NCI-H1092 treated with DMSO at 0.1 percent for 48 hours (cell line): ENCODE measurements around the gene SLC25A26.

Source experiments
- DNase-seq: peaks from one replicate; lab custom pipeline; 2025; lab: John Stamatoyannopoulos, UW

Gene SLC25A26

DNA sequence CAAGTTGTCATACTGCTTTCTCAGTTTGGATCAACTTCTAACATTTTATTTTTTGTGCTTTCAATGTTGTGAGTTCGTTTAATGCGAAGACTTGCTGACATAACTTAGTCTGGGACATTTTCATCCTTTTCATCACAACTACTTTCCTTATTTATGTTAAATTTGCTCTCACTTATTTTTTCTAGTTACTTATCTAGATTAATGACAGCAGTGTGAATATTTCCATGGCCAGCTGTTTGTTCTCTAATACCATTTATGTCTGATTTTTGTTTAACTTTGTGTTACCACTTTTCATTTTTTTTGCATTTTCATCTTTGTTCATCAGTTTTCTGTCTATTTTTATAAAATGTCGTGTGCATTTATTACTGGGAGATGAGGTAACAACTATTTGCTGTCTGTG lies 6.2 kb downstream of the SLC25A26 start:
- no peak for DNase-seq

DNA sequence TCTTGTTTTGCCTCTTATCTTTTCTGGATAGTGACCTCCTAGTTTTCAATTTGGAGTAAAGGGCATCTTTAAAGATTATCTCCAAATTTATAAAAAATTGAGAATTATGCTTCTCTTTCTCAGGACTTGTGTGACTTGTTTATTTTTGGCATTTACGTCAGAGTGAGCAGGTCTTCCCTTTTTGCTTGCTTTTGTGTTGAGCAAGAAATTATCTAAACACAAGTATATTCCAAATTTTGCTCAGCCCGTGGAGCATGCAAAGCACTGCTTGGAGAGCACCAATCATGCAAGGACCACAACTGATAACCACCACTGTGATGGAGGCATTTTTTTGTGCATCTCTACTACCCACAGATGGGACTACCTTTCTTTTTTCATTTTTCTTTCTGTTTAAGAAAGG lies 7.1 kb downstream of the SLC25A26 start:
- no peak for DNase-seq

DNA sequence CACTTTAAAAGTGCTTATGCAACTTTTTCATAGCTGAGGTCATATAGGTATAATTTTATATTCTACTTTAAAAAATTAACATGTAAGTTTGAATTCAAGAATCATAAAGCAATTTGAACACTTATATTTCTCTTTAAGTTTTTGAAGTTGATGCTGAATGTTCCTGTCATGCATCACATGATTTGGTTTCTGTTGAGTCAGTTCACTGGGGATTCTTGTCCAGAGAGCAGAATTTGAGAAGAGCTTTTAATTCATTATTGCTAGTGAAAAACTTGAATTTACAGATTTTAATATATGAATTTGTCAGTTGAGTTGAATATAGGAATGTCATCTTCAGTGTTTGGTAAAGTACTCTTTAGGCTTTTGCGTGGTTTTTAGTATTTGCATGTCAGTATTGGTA lies 7.9 kb downstream of the SLC25A26 start:
- no peak for DNase-seq

DNA sequence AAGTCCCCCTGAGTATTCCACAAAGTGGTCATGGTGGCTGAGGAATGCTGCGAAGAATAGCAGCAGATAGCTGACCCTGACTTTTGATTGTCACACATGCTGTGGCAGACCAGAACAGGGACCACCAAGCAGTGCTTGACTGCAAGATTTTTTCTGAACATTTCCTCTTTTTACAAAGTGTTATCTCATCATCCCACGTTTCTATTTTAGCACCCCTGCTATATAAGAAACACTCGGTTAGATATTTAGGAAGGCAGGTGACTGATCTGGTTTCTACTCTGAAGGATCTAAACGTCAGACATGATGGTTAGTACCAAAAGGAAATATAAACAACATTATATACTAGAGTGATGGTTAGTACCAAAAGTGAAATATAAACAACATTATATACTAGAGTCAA lies 9.1 kb downstream of the SLC25A26 start:
- no peak for DNase-seq

DNA sequence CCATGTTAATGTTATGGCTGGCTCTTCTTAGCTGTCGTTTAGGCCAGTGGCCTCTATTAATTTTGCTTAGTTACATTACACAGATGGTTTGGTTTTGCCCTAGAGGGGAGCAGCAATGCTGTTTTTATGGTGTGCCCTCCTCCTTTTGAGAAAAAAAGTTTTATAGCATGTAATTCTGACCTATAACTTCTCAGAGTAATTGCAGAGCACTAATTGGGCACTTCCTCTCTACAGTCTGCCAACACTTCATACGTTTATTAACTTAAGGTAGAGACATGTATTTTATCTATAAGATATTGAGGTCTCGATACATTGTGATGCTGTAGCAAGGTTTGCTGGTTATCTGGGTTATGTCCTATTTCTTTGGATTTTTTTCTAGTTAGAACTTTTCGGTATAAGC lies 12.2 kb downstream of the SLC25A26 start:
- no peak for DNase-seq

DNA sequence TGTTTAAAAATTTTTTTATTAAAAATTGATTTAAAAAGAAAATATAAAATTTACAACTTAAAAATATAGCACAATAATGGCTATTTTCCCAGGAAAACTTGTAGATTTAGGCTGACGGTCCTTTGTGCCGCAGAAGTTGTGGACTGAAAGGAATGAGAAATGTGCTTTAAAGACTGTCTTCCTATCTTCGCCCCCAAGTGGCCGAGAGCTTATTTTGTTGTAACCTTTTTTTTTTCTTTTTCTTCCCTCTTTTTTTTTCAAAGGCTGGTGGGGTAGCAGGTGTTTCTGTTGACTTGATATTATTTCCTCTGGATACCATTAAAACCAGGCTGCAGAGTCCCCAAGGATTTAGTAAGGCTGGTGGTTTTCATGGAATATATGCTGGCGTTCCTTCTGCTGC lies 15.5 kb downstream of the SLC25A26 start:
- no peak for DNase-seq

DNA sequence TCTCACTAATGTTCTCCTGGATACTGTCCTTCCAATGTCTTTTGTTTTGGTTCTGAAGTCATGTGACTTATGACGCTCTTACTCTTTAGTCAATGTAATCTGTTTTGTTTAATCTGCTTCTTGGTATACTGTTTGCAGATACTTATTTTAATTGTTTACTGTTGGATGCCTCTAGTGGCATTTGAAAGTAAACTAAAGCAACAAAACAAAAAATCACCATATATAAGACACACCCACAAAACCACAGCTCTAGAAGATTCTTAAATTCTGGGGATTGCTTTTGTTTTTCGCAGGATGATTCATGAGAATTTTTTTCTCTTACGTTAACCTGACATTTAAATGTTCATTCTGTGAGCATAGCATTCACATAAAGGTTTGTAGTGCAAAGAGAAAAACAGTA lies 16.8 kb downstream of the SLC25A26 start:
- no peak for DNase-seq

DNA sequence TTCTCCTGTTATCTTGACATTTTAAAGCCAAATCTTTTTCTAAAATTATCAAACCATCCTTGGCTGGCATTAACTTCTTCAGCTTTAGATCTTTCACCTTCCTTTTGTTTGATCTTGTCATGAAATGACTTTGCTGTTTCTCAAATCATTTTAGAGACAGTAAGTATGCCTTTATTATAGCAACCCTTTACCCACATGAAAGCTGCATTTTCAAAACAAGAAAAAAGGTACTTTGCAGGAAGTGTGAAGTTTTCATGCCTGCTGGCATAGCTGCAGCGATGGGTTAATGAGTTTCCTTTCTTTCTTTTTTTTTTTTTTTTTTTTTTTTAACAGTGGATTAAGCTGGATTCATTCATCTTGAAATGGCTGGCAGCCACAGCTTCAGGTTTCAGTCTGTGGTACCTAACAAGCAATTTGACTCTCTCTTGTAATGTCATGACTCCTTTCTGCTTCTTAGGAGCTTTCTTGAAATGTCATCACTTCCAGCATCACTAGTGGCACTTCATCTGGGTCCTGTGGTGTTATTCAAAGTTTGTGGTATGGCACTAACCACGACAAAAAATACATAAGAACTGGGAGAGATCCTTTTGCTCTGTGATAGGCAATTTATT lies 18.8 kb downstream of the SLC25A26 start:
- no peak for DNase-seq

DNA sequence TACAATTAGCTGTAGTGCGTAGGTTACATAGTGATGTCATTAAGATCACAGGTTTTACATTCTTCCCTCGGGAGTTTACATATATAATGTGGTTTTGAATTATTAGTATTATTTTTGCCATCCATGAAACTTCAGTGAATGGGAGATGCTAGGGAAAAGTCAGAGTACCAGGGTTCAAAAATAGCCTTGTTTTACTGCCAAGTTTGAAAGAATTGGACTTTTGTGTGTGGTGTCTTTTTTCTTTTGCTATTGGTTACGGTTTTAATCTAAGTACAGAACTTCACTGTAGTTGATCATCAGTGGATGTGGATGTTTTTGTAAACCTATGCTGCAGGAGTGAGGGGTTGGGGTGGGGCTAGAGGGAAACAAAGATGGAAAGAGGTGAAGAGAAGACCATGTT lies 20.7 kb downstream of the SLC25A26 start:
- no peak for DNase-seq

DNA sequence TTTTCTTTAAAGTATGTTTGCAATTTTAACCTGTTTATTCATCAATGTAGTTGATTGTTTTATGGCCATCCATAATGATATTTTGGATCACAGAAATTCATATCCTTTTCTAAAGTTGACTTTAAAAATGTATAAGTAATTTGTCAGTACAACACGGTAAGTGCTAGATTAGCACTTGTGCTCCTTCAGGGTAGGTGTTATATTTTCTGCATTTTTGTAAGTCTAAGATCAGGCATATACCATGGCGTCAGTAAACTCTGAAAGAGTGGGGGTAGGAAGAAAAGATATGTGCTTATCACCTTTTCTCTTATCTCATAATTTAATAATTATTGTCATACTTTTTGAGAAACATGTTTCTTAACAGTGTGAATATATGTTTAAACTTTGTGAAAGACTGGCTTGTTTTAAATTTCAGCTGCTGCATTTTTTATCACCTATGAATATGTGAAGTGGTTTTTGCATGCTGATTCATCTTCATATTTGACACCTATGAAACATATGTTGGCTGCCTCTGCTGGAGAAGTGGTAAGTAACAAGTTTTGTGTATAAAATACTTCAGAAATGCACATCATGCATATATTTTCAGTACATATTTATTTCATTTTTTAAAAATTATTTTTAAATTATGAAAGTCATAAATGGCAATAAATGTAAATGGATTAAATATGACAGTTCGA lies 22.1 kb downstream of the SLC25A26 start:
- no peak for DNase-seq

DNA sequence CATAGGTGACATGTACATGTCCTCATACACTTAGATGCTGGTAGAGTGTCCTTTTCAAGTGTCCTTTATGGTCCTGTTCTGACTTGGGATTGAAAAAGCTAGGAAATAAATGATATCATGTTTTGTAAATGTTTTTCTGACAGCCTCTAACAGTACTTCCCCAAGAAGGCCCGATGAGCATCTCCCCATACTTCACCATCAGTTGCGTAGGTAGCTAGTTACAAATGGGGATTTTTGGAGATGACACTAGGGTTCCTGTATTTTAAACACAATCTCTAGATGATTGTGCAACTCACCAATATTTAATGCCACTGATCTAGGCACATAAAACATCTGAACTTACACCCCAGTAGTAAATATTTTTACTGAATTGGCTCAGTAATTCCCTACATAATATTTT lies 27.8 kb downstream of the SLC25A26 start:
- no peak for DNase-seq

DNA sequence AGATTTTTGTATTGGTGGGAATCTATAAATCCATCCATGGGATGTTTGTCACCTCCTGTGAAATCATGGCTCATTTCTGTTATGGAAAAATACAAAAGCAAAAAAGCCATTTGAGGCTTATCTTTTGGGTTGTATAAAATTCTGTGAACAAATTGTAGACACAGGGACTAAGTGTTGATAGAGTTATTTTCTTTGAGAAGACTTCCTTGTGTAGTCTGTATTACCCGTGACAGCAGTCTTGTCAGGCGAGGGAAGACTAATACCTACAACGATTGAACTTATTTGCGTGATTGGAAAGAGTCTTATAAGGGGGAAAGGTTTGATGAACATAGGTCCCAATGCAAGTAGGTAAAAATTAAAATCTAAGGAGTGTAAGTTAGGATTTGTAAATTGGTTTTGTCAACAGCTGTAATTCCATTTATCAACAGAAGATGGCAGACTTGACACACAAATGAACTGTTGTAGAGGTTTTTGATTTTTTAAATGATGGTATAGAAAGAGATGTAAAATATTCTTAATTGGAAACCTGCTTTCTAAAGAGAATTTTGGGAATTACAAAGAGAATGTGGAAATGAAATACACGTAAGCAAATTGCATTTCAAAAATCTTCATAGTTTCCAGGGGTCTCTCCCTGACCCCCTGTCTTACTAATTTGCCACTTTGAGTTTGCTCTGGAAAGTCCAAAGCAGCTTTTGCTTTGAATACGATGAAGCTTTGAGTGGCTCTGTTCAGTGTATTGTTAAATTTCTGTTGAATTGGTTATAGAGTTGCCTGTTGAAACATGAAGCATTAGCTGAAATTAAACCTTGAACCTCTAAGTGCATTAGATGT lies 33.2 kb downstream of the SLC25A26 start:
- DNase-seq: peak; percentile 10

DNA sequence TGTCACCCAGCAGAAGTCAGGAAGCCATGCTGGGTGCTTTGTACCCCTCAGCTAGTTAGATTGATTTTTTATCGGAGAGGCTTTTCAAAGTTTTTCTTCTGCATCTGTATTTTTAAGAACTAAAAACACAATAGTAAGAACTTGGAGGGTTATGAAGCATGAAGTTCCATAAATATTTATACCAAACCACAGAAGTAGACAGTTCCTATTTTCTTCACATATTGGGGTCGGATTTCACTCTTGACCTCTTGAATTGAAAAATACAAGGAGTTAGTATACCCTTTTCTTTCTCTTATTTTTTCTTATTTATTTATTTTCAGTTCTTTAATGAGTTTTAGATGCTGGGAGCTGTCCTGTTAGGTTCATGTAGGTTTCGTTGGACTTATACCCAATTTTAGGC lies 35.1 kb downstream of the SLC25A26 start:
- DNase-seq: no peak

DNA sequence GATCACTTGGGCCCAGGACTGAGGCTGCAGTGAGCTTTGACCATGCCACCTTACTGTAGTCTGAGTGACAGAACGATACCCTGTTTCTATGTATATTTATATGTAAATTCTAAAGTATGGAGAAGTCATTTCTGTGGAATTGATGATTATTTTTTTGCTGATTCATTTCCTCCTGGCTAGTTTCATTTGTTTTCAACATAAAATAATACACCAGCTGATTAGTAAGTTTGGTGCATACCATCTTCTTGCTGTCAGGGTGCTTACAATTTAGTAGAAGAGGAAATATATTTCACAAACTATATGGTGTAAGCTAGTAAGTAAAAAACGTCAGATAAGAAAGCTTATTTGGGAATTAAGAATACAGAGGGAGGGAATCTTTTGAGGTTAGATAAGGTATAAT lies 36.0 kb downstream of the SLC25A26 start:
- DNase-seq: no peak

DNA sequence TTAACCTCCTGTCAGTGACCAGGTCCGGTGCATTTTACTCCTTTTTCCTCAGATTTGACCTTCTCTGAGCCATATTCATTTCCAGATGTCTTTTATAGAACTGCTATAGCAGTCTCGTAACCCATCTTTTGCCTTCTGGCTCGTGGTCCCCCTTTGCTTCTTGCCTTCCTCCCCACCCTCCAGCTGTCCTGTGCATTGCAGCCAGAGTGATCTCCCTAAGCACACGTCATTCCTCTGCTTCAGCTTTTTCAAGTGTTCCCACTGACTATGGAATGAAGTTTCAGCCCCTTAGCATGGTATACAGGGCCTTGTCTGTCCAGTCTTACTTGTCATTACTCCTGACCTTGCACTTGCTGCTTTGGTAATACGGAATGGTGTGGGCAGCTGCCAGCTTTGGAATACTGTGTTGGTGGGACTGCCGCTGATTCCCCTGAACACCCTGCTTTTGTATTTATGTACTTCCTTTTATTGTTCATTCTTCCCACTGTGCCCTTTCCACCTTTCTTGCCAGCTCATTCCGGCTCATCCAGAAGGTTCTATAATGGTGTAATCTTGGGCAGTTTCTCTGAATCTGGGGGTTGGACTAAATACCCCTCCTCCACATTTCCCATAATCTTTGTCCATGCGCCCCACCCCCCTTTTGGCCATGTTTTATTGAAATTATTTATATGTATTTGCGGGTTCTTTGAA lies 38.9 kb downstream of the SLC25A26 start:
- no peak for DNase-seq

DNA sequence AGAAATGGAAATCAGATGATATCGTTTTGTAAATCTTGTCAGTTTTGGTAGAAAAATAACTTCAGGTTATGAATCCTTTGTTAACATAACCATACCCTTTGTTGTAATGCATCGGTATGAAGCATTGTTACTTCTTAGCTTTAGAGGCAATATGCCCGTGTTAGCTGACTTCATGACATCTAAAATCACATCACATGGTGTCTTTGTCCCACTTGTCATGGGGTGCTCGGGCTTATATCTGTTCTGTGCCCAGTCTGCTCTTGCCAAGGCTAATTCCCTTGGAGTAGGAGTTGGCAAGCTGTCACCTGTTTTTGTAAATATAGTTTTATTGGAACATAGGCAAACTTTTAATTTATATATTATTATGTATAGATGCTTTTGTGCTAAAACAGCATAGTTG lies 39.6 kb downstream of the SLC25A26 start:
- no peak for DNase-seq

DNA sequence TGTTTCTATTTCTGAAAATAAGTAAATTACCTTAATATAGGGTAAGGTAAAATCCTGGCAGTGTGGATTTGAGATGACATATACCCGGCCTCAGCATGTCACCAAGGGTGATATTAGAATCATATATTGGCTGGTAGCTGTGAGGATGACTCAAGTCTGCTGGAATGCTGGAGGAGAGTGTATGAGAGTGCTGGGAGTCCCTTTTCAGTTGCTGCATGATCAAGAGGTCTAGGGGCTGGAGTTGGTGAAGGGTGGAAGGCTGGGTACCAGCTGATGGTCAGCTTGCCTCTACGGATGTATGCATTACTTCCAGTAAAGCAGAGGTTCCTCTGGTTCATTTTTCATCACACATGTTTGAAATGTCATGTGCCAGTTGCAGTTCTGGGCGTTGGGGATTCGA lies 40.6 kb downstream of the SLC25A26 start:
- no peak for DNase-seq

DNA sequence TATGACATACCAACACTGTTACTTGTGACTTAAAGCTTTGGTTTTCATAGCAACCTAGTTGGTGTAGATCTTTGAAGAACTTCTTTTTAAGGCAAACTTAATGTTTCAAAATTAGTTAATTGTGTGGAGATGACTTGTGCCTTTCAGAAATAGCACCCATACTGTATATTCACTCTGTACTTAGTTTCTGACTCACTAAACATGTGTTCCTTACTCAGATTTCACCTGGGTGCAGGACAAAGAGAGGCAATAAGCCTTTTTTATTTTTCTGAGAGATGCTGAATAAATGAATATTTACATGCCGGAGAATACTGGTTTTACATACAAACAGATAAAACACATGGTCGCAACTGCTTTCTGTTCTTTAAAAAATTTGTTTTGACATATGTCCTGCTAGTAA lies 44.8 kb downstream of the SLC25A26 start:
- no peak for DNase-seq

DNA sequence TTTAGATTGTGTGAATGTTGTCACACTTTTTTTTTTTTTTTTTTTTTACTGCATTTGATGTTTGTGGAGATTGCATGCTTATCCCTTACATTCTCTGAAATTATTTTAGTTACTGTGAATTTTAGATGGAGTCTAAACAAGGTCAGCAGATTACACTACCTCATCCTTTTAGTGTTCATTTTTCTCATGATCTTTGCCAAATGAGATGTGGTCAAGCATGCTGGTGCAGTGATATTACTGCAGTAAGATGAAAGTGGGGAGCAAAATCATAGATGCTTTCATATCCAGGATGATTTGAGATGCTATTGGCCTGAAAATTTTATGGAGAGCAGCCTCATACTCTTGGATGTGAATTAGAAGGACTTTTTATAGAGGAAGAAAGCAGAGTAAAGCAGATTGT lies 45.8 kb downstream of the SLC25A26 start:
- DNase-seq: no peak

DNA sequence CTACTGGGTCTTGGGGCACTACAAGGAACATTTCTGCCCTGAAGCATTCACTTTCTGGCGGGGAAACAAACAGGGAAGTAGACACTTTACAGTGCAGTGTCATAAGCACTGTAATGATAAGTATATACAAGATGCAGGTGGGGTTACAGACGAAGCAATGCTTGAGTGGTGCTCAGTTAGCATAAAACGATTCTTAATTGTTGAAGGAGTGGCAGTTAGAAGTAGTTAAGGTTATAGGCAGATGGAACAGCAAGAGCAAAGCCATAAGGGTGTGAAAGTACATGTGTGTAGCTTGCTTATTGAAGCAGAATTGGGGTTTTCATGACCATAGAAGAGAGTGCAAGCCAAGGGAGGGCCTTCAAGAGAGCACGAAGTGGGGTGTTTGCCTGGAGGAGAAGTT lies 46.2 kb downstream of the SLC25A26 start:
- DNase-seq: no peak

DNA sequence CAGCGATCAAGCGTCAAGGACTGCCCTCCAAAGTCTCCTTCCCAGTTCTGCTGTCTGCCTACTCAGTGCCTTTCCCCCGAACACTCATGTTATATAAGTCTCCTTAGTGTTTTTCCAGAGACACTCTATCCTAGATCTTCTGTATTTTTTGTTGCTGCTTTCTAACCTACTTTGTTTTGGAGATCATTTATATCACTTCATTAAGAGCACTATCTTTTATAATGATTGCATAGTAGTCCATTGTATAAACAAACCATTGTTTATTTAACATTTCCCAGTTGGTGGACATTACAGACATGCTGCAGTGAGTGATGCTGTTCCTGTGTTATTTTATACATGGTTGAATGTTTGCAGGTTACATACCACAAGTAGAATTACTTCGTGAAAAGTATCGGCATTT lies 47.1 kb downstream of the SLC25A26 start:
- DNase-seq: no peak

DNA sequence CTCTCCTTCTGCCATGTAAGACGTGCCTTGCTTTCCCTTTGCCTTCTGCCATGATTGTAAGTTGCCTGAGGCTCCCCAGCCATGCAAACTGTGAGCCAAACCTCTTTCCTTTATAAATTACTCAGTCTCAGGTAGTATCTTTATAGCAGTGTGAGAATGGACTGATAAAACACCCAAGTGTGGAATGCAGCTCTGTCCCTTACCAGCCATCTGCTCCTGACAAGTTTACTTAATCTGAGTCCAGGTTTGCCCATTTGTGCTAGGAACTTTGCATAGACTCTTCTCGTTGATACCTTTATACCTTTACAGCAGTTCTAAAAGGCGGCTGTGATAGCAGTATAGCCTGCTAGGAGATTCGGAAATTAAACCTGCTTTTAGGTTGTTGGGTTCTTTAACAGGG lies 48.1 kb downstream of the SLC25A26 start:
- DNase-seq: no peak

DNA sequence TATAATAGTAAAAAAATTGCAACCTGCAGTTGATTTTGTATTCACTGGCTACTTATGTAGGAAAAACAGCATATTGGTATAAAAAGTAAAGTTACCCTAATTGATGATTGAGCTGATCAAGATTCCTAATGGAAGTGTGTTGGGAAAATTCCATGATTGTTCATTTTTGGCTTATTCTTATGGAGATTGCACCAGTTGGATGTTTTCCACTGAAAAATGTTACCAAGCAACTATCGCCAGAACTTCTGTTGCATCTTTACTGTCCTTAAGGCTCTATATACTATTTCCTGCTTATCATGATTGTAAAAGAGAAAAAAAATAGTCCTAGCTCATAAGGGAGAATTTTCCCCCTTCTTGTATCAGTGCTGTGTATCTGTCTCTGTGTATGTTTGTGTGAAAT lies 48.6 kb downstream of the SLC25A26 start:
- DNase-seq: no peak
